Mucosa of descending colon (tissue), 3 donors: ENCODE data around the gene KCNJ1. TPM values are rescaled to one million over a fixed set of nuclear protein-coding genes. Genes with fewer than 3 reads are reported as not detected.

Source experiments
- ATAC-seq: fragments of 200-7000 bp; cut with Tn5 transposase; one replicate; pipeline ENCODE4 v1.9.1; 2020; ENCODE audit warnings: mild to moderate bottlenecking, moderate library complexity
- DNase-seq, 3 donors: peaks; one replicate each; pipeline ENCODE4 v3.0.0-alpha.2; 2020
- H3K36me3 ChIP-seq: fragments of 200-600 bp; one replicate; pipeline ENCODE4 v1.8.0; 2021; ENCODE audit warnings: low read depth, mild to moderate bottlenecking
- H3K4me1 ChIP-seq: fragments of 200-600 bp; one replicate; pipeline ENCODE4 v1.8.0; 2021; ENCODE audit warnings: low read depth, mild to moderate bottlenecking
- H3K4me3 ChIP-seq: fragments of 200-600 bp; one replicate; pipeline ENCODE4 v1.8.0; 2021; ENCODE audit warnings: mild to moderate bottlenecking
- H3K9me3 ChIP-seq: fragments of 200-600 bp; one replicate; pipeline ENCODE4 v1.8.0; 2021; ENCODE audit warnings: mild to moderate bottlenecking
- intact Hi-C, 2 donors: fragments of 100-400 bp; cut with DNase I in 1 of 2; cut with micrococcal nuclease in 1 of 2; formaldehyde crosslinking; loops; one replicate each; pipeline versions ENCODE4 v1.11.0 to v1.11.1; 2022; cut with DNase I, micrococcal nuclease
- total RNA-seq, 3 donors: library from RNA; stranded (reverse); fragmentation: NEBNext Ultra II Directional in 2 of 3; extraction: Animal tissue kit (Norgen Biotek cat#: 25700) in 2 of 3; gene quantifications; one replicate each; pipeline versions ENCODE4 v1.2.1 to v1.2.4, GENCODE V29; 2021 to 2023
- TF ChIP-seq, protein P1 (sequence below): fragments of 200-600 bp; IDR thresholded peaks from one replicate; pipeline ENCODE4 v1.8.0; 2022; ENCODE audit warnings: antibody characterized with exemption, mild to moderate bottlenecking
- donor health status: DM: no; HTN: no; CAD: no; lungs with moderate emphysema.
- donor health status: DM: no; HTN: no; CAD: no.
- donor health status: DM: no; HTN: yes; CAD: no.

Gene KCNJ1
- total RNA-seq, 3 donors from 2014 or later = not detected

DNA sequence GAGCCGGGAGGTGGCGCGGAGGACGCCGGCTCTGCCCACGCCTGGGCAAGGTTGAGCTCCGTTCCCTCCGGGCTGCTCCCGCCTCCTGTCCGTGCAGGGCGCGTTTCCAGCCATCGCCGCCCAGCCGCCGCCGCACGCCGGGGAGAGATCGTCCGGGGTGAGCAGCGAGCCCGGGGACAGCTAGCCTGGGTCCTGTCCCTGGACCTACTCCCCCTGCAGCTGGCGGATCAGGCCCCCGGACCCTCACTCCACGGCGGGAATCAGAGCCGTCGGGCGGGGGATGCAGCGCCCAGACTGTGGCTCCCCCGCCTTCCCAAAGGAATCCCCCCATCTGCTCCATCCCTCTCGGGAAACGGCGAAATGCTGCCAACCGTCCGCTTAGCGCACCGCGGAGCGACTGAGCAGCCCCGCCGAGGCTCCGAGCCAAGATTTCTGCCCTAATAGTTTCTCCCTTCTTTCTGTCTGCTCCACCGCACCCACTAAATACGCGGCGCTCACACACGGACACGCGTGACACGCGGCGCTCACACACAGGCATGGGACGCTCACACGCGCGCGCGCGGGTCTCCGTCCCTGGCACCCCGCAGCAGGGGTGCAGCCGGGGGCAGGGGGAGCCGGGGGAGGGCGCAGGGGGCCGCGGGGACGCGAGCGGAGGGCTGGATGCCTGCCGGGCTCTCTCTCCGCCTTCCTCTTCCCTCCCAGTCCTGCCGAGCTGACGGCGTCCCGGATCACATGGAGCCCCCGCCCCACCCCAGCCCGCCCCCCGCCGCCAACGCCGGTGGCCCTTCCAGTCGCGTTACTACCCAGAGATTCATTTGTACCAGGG, 23.7 kb upstream of the KCNJ1 start, which contains the start of gene KCNJ5:
Gene KCNJ5, plus strand, starts transcription at position 814 of the 826 bp plus-strand sequence. CDS start 19,918 bp downstream, outside the sequence.
- ATAC-seq = peak; percentile 65

DNA sequence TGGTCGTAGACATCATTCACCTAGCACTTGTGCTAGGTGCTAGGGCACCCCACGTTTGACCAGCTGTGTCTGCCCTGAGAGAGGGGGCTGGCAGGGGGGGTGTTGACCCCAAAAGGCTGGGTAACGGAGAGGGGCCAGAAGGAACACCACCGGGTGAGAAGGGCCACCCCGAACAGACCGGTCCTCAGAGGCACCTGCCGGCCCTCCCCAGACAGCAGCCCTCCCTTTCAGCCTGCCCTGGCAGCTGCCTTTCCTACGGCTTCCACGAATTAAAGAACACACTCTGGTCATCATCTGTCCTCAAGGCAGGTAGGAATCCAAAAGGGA, 23.1 kb upstream of the KCNJ1 start:
- DNase-seq = no peak
- no peaks in the 10 kb centered on the region for H3K36me3 ChIP-seq
- TF ChIP-seq, protein P1, sequence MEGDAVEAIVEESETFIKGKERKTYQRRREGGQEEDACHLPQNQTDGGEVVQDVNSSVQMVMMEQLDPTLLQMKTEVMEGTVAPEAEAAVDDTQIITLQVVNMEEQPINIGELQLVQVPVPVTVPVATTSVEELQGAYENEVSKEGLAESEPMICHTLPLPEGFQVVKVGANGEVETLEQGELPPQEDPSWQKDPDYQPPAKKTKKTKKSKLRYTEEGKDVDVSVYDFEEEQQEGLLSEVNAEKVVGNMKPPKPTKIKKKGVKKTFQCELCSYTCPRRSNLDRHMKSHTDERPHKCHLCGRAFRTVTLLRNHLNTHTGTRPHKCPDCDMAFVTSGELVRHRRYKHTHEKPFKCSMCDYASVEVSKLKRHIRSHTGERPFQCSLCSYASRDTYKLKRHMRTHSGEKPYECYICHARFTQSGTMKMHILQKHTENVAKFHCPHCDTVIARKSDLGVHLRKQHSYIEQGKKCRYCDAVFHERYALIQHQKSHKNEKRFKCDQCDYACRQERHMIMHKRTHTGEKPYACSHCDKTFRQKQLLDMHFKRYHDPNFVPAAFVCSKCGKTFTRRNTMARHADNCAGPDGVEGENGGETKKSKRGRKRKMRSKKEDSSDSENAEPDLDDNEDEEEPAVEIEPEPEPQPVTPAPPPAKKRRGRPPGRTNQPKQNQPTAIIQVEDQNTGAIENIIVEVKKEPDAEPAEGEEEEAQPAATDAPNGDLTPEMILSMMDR = no peak
- H3K4me1 ChIP-seq = peaks cover 10% of the 10 kb centered on the region
- ATAC-seq = no peak
- H3K9me3 ChIP-seq = no peaks in the 10 kb centered on the region
- intact Hi-C loops = no loop called here
- no peak overlapping the region for H3K4me3 ChIP-seq

More for the DNA sequence above, 23.7 kb upstream of the KCNJ1 start, which contains the start of gene KCNJ5:
- DNase-seq = peak in 2 of 3 donors; percentile 23 to 62
- intact Hi-C loops = no loop called here
- no peak within 1 kb of the TSS for H3K4me3 ChIP-seq
- TF ChIP-seq, protein P1 = no peak
- H3K36me3 ChIP-seq = no peaks in the 10 kb centered on the region
- peaks cover 10% of the 10 kb centered on the region for H3K4me1 ChIP-seq
- no peaks in the 10 kb centered on the region for H3K9me3 ChIP-seq

DNA sequence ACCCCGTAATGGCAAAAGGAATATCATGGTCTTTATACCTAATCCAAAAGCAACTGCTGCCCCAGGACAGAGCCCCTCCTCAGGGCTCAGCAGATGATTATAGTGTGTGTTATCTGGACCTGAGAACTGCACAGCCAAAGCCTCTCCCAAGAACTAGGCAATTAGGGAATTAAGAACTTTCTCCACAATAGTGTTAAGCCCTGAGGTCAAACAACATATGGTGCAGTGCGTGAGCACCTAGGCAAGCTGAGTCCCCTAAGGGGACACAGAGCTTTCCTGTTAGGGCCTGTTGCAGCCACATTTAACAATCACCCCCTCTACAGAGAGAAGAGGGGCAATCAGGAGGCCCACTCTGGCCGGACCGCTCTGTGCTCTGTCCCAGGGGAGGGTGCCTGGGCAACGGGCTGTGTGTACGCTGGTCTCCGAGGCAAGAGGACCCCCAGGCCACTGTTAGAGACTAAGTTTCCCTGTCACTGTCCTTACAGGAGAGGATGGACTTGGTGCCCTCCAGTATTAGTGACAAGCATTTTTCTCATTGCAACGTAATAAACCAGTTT, 22.6 kb upstream of the KCNJ1 start:
- Histone ChIP-seq H3K9me3 (no peaks in the 10 kb centered on the region), H3K4me1 (peaks cover 10% of the 10 kb centered on the region), H3K4me3 (no peak overlapping the region), H3K36me3 (no peaks in the 10 kb centered on the region)
- ATAC-seq = no peak
- TF ChIP-seq, protein P1 = no peak
- no peak for DNase-seq
- intact Hi-C loops = loop anchor here in 1 of 2 donors (5.0 kb wide), 1 partner anchor 63 kb away; no protein-coding TSS in a partner anchor

DNA sequence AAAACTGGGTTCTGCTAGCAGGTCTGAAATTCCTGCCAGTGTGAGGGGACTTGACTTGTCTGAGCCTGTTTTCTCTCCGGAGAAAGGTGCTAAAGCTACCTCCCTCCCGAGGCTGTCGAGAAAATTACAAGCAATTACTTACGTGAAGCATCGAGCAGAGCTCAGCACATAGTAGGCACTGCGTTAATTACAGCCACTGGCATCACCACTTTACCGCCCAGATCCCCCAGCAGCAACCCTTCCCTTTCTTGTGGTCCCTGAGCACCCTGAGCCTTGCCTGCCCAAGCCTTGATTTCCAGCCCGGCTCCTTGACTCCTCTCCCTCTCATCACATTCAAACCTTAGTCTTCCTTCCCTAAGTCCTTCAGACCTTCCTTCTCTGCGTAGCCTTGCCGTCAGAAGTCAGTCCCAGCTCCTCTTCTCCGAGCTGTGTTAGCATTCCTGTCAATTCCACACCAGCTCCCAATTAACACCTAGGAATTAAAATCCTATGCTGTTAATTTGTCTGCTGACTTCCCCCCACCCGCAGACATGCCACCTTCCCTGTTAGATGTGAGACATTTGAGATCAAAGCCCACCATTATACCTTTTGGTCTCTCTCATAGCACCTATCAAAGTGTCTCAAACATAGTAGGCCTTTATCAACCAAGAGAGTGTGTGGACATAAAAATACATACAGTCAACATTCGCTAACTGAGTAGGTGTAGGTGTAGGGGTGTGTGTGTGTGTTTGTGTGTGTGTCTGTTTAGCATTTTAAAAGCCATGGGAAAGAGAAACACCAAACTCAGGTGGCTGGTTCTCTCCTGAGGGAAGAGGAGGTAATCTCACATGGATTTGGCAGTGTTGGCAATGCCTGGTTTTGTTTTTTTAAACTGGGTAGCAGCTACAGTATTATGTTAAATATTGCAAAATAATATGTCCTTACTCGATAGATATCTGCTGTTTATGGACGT, 21.2 kb upstream of the KCNJ1 start:
- TF ChIP-seq, protein P1 = no peak
- peaks cover 7% of the 10 kb centered on the region for H3K4me1 ChIP-seq
- no peaks in the 10 kb centered on the region for H3K36me3 ChIP-seq
- intact Hi-C loops = loop anchor here in 1 of 2 donors (5.0 kb wide), 1 partner anchor 64 kb away; no protein-coding TSS in a partner anchor
- no peak for DNase-seq
- no peaks in the 10 kb centered on the region for H3K9me3 ChIP-seq
- no peak overlapping the region for H3K4me3 ChIP-seq
- no peak for ATAC-seq

DNA sequence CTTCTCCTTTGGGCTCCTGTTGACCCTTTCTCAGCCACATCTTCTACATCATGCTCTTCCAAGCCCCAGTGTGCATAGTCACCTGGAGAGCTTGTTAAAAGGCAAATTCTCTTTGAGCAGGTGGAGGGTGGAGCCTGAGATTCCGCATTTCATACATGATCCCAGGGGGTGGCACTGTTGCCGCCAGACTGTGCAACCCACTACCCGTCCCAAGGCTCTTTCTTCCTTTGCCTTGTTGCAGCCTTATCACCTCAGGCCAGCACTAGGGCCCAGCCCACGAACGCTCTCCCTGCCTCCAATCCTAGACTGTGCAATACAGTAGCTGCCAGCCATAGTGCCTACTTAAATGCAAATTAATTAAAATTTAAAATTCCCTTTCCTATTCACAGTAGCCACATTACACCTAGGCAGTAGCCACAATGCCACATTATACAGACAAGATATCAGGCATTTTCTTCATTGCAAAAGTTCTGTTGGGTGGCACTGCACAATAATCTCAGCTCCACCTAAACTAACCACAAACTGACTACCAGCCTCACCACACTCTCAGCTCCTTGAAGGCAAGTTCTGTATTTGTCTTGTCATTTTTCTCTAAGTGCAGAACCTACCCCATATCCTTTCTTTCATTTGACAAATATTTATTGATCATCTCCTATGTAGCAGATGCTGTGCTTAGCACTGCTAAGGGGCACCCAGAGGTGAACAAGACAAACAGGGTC, 19.5 kb upstream of the KCNJ1 start:
- intact Hi-C loops = loop anchor here in 1 of 2 donors (5.0 kb wide), 1 partner anchor 66 kb away; no protein-coding TSS in a partner anchor

More for the DNA sequence above, 19.5 kb upstream of the KCNJ1 start:
- TF ChIP-seq, protein P1 = no peak
- Histone ChIP-seq H3K4me3 (no peak overlapping the region), H3K36me3 (no peaks in the 10 kb centered on the region), H3K4me1 (peaks cover 7% of the 10 kb centered on the region), H3K9me3 (no peaks in the 10 kb centered on the region)
- DNase-seq = peak in 1 of 3 donors; percentile 40
- peak; percentile 63 for ATAC-seq
